Measurements from ENCODE around the gene INTS13.
A peak's percentile ranks its signal among the peaks of the same experiment; 100 is the strongest.
"Not testable (repeated sequence)": the region's sequence is repeated elsewhere in the genome, so short reads cannot be mapped to it uniquely, and the experiment has no call there.

INTS13 gene

DNA sequence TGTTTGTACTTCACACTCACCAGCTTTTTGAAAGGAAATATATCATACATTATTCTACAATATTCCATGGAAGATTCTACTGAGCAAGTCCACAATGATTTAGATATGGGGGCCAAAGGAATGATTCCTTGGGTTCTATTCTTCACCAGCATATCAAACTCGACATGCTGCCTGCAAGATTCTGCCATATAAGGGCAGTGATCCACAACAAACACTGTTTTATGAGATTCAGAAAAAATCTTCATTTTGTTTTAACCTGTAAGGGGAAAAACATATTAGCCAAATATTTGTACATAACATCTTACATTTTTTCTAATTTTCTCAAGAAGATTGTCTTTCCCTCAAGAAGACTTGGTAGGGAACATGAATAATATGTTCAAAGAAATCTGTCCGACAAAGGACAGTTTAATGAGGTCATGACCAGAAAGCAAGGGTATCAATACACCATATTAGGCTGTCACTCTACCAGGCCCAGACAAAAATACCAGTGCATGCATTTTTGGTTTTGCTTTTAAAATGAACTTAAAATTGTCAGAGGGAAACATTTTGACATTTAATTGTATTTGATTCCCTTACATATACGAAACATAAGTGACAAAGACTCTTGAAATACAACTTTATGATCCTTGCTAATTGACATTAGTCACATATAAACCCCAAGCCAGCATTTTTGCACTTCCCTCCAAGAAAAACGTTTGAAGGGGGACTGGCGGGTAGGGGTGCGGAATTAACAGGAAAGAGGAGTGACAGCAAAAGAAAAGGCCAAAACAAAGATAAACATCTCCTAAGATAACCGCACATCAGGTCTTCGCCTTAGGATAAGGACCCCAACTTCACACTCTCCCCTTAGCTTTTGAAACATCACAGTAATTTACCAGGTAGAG lies 980 bp downstream of the INTS13 start:
- no peak for DNase-seq (ENCODE audit: low read depth in 2 of 2, low spot score in 1 of 2)

DNA sequence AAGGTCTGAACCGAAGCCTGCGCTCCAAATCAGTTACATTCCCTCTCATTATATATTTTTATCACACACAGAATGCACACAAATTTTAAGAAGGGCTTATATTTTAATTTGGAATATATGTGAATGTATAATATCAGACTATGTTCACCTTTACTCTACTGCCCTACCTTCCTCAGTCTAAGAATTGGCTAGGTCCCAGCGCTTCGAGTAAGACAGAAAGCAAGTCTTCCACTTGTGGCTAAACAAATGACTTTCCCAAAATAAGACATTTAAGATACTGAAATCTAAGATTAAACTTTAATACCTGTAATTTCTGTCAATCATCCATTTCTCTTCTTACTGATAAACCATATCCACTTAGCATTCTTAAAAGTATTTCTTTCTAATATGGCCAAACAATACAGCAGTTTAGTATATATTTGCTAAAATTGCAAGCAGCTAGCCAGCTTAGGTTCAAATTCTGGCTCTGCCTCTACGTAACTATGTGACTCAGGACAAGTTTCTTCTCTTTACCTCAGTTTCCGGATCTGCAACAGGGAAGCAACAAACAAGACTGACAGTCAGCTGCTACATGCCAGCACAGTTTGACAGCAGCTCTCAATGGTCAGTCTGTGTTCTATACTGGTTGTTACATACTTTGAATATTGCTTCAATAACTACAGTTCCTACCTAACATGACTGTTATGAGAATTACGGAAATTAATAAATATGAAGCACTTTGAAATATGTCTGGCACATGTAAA lies 2.0 kb downstream of the INTS13 start:
- no peak for DNase-seq (ENCODE audit: low read depth in 2 of 2, low spot score in 1 of 2)

DNA sequence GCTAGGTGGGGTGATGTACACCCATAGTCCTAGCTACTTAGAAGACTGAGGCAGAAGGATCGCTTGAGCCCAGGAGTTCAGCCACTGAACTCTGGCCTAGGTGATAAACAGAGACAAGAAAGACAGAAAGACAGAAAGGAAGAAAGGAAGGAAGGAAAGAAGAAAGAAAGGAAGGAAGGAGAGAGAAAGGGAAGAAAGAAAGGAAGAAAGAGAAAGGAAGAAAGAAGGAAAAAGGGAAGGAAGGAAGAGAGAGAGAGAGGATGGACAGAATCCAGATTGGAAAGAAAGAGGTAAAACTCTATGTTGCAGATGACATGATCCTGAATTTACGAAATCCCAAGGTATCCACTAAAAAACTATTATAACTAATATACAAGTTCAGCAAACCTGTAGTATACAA lies 8.2 kb downstream of the INTS13 start:
- DNase-seq (ENCODE audit: low read depth in 2 of 2, low spot score in 1 of 2): no peak

DNA sequence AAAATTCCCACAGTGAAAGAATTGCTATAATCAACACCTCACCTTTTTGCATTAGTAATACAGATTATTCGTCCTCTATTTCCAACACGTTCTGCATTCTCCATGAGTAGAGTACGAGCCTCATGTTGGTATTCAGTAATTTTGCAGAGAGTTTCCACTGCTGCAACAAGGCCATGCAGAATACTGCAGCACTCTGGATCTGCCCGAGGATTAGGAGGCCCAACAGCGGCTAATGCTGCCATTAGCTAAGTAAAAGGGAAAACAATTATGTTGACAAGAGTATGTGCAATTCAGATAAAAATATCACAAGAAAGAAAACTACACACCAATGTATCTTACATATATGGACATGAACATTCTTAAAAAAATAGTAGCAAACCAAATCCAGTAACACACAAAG lies 9.1 kb downstream of the INTS13 start:
- no peak for DNase-seq (ENCODE audit: low read depth in 2 of 2, low spot score in 1 of 2)

DNA sequence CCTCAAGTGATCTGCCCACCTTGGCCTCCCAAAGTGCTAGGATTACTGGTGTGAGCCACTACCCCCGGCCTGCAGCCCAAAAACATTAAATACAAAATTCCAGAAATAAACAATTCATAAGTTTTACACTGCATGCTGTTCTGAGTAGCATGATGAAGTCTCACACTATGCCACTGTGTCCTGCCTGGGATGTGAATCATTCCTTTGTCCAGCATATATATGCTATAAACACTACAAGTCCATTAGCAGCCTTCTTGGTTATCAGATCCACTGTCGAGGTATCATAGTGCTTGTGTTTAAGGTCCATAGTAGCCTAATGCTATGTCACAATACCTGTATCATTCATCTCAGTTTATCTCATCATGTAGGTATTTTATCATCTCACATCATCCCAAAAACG lies 15.9 kb downstream of the INTS13 start:
- no peak for DNase-seq (ENCODE audit: low read depth in 2 of 2, low spot score in 1 of 2)

DNA sequence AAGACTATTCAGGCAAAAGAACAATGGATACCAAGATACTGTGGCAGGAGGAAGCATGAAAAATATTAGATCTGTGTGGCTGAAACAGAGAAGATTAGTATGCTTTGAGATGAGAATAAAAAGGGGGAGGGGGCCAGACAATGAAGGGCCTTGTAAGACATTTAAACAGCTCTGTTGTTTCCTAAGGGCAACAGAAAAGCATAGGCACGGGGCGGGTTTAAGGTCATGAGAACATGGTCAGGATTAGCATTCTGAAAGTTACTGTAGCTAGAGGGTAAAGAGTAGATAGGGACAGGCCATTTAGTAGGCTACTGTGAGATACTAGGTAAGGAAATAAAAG lies 18.6 kb downstream of the INTS13 start:
- no peak for DNase-seq (ENCODE audit: low read depth in 2 of 2, low spot score in 1 of 2)

DNA sequence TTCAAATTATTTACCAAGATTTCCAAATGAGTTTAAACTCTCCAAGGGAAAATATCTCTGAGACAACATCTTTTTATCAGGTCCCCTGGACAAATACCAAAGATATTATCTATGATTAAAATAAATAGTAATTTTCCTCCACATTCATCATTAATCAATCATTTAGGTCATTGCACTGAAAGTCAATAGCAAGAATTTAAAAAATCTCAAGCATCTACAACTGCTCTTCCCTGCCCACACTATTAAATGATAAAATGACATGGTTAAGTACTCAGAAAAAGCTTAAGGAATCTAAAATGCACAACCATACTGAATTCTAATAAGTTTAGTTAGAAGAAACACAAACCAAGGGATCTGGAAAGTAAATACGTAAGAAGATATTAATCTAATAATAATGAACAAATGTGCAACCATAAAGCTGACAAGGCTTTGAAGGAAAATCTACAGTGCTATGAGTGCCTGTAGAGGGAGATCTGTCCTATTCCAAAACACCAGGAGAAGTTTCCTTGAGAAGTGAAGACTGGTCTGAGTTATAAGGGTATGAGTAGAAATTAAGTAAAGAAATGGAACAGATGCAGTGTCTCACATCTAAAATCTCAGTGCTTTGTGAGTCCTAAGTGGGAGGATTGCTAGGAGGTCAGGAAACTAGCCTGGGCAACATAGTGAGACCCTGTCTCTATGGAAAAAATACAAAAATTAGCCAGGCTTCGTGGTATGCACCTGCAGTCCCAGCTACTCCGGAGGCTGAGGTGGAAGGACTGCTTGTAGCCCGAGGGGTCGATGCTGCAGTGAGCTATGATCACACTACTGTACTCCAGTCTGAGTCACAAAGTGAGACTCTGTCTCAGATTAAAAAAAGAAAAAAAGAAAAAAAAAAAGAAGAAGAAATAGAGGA lies 19.2 kb downstream of the INTS13 start:
- DNase-seq (ENCODE audit: low read depth in 2 of 2, low spot score in 1 of 2): no peak

DNA sequence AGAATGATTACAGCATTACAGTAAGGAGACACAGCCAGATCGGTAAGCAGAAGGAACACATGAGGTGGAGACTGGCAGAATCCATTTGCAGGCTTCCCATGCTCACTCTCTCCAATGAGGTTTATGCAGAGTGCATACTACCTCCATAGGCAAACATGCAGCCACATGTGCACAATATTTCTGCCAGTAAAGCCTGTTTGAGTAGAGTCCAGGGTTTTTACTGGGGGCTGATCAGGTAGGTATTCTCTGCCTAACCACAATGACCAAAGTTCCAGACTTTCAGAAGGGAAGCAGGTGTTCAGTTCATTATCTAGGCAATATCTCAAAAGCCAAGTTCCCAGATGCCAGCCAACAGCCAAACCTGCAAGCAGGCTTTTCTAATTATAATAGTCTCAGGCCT lies 31.1 kb downstream of the INTS13 start:
- no peak for DNase-seq (ENCODE audit: low read depth in 2 of 2, low spot score in 1 of 2)

DNA sequence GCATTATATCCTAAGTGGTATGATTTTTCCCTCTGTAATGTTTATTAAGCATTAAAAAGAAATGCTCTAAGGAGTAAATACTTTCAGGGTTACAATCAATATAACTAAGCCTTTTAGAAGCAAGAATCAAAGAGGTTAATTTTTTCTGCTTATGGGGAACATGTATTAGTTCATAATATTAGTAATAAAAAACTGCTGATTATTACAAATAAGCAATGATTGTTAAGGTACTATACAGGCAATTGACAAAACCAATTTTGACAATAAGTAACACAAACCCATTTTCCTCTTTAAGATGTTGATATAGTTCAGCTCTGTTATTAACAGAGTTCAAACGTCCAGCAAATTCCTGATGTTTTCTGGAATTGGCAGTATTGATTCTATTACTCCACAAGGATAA lies 31.8 kb downstream of the INTS13 start:
- DNase-seq (ENCODE audit: low read depth in 2 of 2, low spot score in 1 of 2): no peak

DNA sequence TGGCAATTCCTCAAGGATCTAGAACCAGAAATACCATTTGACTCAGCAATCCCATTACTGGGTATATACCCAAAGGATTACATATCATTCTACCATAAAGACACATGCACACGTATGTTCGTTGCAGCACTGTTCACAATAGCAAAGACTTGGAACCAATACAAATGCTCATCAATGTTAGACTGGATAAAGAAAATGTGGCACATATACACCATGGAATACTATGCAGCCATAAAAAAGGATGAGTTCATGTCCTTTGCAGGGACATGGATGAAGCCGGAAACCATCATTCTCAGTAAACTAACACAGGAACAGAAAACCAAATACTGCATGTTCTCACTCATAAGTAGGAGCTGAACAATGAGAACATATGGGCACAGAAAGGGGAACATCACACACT lies 34.4 kb downstream of the INTS13 start:
- DNase-seq (ENCODE audit: low read depth in 2 of 2, low spot score in 1 of 2): not testable (repeated sequence)

DNA sequence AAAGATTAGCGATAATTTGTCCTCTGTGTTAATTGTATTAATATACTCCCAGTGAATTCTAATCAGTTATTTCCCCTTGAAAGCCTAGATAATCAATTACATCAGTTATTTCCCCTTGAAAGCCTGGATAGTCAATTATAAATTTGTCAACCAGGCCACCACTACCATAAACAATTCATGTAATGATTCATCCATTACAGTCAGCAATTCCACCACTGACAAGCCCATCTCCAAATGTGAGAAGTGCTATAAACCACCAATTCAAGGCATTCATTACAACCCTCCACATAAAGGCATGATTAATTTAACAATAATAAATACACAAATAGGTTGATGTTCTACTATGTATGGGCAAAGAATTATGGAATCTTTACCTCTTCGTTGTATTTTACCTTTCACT lies 40.9 kb downstream of the INTS13 start:
- no peak for DNase-seq (ENCODE audit: low read depth in 2 of 2, low spot score in 1 of 2)

DNA sequence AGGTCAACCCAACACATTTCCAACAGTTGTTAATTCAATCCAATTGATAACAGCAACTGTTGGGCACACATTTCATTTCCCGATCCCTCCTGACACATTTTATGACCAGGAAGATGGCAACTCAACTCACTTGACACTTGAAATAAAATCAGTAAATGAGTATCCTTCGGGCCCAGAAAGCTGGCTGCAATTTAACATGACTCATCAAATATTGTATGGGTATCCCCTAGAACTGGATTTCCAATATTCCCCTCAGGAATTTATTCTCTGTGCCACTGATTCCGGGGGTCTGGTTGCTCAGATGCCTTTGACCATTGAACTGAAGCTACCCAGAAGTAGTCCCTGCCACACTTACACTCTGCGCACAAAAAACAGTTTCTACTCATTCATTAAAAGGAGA lies 42.1 kb downstream of the INTS13 start:
- no peak for DNase-seq (ENCODE audit: low read depth in 2 of 2, low spot score in 1 of 2)

DNA sequence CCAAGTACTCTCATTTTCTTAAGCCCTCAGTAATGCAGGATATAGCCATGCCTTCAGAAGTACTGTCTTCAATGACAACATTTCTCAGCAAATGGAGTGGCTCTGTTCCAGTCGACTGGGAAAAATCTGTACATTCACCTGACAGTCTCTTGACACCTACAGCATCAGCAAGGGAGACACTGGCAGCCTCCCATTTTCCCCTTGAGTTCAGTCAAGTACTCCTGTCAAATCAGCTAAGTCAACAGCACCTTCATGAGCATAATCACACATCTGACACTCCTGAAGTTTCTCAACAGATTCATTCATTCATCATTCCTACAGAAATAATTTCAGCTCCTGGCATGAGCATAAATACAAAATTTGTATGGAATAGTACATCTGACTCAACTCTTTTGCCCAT lies 46.1 kb downstream of the INTS13 start:
- no peak for DNase-seq (ENCODE audit: low read depth in 2 of 2, low spot score in 1 of 2)

DNA sequence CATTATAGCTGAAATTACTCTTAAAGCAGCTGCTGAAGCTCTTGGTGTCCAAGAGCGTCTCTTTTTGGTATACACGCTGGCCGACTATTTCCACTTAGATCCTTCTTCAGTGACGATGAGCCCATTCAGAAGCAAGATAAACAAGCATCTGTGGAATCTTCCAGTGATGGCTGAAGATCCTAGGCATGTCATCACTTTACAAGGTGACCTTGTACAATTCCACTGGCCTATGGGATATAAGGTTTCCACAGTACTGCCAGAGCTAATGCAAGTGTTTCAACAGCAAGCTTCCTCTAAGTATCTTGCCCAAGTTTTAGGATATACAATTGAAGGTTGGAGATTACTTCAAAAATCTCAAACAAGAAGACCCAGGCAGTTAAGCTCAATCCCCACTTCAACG lies 47.0 kb downstream of the INTS13 start:
- DNase-seq (ENCODE audit: low read depth in 2 of 2, low spot score in 1 of 2): no peak

DNA sequence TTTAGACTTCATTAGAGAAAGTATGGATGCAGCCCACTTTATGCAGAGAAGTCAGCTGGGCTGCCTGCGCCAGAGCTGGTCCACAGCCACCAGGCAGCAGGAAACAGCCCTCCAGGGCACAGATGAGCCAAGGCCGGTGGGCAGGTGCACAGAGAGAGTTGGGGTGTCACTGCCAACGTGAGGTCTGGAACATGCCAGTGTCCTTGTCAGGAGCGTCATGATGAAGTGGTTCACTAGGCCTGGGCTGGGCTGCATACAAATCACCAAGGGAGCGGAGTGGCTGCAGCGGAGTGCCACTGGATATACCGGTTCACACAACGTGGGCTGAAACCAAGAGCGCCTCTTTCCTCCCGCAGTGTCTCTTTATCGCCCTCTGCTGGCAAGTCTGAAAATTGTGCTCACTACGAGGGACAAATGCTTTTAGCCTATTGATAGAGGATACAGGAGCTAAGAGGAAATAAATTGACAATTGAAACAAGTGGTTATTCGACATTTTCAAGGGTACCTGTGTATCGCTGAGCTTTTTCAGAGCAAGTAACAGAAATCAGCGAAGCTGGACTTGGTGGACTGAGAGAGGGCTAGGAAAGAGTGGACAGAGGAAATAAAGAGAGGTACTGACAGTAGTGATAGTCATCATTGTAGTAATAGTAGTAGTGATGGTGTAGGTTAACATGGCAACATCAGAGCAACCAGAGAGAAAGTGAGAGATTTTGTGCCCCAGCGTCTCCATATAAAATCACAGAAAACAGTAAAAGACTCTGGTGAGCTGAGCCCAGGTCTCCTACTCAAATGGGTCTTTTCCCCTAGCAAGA lies 52.8 kb downstream of the INTS13 start:
- peak; percentile 62 to 74 for DNase-seq (ENCODE audit: low read depth in 2 of 2, low spot score in 1 of 2)

DNA sequence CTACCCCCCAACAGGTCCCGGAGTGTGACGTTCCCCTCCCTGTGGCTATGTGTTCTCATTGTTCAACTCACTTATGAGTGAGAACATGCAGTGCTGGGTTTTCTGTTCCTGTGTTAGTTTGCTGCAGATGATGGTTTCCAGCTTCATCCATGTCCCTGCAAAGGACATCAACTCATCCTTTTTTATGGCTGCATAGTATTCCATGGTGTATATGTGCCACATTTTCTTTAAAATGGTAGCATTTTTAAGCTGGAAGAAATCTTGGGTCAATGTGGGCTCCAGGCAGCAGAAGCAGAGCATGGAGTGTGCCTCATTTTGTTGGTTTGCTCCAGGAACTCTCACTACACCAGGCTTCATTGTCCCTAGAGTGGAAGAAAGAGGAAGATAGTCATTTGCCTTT lies 57.2 kb downstream of the INTS13 start:
- no peak for DNase-seq (ENCODE audit: low read depth in 2 of 2, low spot score in 1 of 2)

DNA sequence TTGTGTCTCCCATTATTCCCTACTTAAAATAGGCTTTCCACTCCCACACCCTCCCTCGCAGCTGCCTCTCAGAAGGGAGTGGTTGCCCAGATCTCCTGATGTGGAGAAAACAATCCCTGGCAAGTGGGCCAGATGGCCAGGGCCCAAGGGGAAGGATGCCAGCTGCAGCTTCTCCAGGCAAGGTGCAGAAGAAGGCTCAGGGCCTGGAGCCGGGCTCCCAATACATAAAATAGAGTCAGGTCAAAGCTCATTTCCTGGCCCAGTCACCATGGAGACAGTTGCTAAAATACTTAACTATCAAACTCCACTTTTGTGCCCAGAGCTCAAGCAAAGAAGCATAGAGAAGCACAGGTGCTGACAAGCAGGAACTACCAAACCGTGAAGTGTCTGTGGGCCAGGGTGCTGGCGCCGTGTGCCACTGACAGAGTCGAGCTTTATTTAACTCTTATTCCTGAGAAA lies 59.1 kb downstream of the INTS13 start:
- no peak for DNase-seq (ENCODE audit: low read depth in 2 of 2, low spot score in 1 of 2)

DNA sequence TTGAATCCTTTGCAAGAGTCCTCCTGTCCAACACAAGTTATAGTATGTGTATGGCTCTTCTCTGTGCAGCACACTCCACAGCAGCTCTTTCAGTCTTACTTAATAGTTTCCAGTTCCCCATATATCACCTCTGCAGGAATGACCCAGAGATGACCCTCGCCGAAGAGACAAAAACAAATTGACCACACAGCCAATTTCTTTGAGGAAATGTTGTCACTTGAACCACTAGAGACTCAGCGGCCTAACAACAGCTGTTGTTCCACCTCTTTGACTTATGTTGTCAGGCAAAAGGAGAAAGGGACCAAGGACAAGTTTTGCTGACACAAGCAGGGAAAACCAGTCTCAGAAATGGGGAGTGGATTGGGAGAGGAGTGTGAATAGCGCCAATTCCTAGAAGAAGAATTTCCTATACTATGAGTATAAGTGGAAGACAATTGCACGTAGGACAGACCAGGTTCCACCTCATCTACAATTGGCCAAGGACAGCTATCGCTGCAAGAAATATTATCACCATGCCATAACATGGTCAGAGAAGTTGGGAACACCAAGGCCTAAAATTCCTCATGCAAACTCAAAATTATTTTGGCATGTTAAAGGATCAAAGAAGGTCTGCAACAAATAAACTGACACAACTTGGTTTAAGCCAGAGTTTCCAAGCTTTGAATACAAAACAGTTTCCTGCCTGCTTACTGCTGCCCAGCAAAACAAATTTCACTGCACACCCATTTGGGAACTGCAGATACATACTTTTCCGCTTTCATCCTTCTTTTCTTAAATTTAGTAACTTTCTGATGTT lies 63.1 kb downstream of the INTS13 start:
- DNase-seq (ENCODE audit: low read depth in 2 of 2, low spot score in 1 of 2): no peak

DNA sequence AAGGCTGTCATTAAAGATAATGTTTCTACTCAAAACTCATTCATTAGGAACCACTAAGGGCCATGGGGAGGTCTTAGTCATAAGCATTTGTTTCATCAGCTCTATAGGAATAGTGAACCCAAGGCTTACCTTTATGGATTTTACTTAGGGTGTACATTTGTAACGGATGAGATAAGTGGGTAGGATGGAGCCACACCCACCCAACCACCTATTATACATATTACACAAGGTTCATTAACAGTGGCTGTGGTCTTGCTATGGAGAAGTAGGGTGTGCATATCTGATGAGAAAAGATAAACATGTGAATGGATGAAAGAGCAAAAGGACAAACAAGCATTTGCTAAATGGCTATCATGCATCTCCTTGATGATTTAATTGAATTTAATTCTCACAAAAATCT lies 65.2 kb downstream of the INTS13 start:
- DNase-seq (ENCODE audit: low read depth in 2 of 2, low spot score in 1 of 2): no peak

DNA sequence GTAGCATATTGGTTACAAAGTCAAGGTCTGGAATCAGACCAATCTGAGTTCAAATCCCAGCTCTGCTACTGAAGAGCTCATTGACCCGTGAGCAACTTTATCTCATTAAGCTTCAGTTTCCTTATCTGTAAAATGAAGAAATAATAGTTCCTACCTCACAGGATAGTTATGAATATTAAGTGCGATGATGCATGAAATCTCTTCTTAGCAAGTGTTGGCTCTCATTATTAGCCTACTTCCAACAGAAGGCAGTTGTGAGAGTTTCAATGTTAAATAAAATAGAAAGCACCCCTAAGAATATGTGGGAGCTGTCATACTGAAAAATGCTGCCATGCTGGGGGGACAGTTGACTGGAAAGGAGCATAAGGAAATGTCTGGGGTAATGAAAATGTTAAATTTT lies 65.8 kb downstream of the INTS13 start:
- DNase-seq (ENCODE audit: low read depth in 2 of 2, low spot score in 1 of 2): no peak
